NCI-H524 (cell line): Measurements from ENCODE around the gene NUMA1.

Source experiments
- DNase-seq, 2 experiments: peaks; one replicate each; lab custom pipeline; 2025; lab: John Stamatoyannopoulos, UW

Gene NUMA1

GRCh38 chr11:72080326-72081183 lies at the start of gene NUMA1, which contains the start of gene LRRC51:
Gene NUMA1 (minus strand): TSS chr11:72080542. CDS start chr11:72035943, 44,599 bp downstream.
Gene LRRC51 (plus strand): TSS chr11:72080850. CDS start chr11:72089084, 8,234 bp downstream.
- DNase-seq: peak; percentile 99 to 100

- no peak for DNase-seq
Observed at GRCh38 chr11:72129381-72129780, 49.0 kb upstream of the NUMA1 start.

DNA sequence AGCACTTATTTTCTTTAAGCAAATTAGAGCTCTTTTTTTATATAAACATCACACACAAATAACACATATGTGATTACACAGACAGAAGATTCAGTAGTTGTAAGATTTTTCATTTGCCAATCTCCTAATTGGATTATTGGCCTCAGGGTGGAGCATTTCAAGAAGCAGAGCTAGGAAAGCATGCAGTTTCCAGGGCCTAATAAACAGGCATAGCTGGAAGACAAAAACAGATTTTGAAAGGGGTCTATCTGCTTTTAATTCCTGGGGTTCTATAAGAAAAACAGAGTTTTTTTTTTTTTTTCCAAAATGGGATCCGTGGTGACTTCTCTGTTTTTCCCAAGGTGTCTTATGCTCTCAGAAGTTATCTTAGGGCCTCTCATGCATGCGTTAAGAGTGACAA lies 47.6 kb upstream of the NUMA1 start:
- DNase-seq: no peak

DNA sequence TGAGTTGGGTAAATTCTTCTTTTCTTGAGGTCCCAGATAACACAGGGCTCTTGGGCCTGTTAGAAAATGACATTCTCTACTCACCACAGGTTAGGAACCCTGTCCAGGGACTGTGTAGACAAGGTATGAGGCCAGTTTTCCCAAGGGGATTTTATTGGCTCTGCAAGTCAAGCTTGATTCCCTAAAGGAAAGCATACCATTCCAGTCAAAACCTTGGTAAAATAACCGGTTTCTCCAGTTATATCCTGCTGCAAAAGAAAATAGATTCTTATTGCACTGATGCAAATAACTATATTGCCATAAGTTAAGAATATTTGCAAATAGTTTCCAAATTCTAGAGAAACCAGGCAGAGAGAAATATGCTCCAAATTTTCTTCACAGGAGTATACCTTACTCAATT lies 45.6 kb upstream of the NUMA1 start:
- no peak for DNase-seq

DNA sequence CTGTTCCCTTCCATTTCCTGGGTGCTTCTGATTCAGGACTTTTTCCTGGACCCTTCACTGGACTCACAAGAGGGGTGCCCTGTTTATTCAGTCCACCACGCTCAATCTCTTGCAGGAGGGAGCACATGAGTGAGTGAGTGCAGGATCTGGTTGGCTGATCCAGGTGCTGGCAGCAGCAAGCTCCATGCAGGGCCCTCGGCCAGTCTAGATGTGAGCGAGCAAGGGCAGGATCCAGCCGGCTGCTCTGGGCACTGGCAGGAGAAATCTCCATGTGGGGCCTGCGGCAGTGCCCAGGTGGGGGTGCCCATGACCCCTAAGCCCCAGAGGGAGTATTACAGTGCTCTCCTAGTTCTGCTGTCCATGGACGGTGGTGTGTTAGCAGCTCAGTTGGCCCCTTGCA lies 43.7 kb upstream of the NUMA1 start:
- no peak for DNase-seq

- DNase-seq: no peak
Observed at GRCh38 chr11:72123117-72123653, 42.8 kb upstream of the NUMA1 start.

GRCh38 chr11:72122607-72123006 lies 42.3 kb upstream of the NUMA1 start:
- DNase-seq: no peak

- no peak for DNase-seq
Observed at GRCh38 chr11:72120930-72121329, 40.6 kb upstream of the NUMA1 start.

DNA sequence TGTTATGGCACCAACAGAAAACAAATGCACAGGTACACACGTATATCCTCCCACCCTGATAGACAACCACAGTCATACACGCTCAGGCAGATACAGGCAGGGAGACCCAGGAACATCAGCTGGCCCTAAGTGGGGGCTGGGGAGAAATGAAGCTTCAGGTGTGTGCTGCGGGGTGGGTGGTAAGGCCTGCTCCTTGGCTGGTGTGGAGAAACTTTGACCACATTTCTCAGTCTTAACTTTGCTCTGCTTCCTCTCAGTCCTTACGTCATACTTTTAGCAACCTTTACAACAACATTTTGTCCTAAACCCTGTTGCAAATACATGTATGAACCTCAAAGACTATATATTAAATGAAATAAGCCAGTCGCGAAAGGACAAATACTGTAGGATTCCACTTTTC lies 38.9 kb upstream of the NUMA1 start:
- DNase-seq: no peak

DNA sequence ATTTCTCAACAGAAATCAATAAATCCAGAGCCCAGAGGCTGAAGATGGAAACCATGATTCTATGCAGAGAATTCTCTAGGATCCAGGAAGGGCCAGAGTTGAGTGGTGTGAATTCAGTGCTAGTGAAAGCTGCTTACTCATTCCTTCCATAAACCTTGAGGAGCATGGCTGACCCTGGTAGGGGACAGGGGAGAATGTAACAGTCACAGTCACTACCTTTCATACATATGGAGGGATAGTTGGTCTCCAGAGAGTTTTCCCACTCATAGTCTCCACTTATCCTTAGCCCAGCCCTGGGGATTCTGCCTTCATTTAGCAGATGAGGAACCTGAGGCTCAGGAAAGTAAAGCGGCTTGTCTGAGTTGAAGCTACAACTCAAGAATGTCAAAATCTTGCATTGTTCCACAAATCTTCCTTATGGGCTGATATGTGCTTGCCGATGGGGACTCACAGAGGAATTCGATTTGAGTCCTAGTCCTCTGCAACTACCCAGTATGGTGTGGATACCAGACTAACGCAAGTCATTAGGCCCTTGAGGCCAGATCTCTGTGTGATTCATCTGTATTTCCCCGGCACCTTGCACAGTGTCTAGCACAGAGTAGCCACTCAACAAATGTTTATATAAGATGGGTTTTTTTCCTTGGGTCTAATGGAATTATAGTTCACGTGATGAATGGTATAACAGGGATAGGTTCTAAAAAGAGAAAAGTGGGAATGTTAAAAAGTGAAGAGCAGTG lies 35.8 kb upstream of the NUMA1 start:
- no peak for DNase-seq

DNA sequence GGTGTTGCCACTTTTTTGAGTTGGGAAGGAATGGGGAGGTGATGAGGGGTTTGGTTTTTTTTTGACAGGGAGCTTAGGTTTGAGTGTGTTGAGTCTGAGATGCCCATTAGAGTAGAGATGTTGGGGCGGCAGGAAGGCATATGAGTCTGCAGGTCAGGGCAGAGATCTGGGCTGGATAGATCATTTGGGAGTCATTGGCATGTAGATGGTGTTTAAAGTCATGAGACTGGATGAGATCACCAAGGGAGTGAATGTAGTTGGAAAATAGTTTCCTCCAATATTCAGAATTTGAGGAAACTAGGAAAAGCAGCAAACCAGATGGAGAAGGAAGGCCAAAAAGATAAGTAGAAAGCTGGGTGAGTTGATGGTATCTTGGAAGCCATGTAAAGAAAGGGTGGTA lies 34.2 kb upstream of the NUMA1 start:
- DNase-seq: no peak

DNA sequence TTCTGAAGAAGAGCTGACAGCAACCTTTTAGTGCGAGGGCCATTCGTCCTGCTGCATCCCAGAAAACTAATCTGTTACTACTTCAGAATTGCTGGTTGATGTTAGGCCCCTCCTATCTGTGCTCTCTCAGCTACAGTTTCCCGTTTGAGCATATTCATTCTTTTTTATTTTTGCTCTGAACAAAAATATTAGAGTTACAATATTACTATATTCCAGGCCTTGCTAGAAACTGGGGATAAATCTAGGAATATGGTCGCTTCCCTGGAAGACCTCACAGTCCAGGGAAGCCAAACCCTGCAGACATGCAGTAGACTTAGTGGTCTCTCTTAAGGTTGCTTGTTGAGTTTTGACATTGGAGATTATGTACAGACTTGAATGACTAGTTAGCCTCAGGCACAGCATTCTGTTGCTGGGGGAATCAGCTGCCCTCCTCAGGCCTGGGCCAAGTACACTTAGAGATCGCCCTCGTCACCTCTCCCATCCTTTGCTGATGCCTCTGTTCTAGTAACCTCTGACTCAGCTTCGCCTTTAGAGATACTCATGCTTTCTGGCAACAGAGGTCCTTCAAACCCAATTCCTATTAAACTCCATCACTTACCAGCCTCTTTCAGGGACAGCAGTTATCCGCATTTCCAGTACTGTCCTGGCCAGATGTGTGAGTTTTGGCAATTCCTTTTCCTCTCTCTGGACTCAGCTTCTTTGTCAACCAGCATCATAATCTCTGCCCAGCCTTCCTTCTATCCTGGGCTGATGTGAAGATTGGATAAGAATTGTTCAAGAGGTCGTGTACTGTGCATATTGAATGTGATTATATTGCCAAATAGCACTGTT lies 32.9 kb upstream of the NUMA1 start:
- DNase-seq: no peak

GRCh38 chr11:72112143-72112977 lies 32.0 kb upstream of the NUMA1 start, which contains the start of gene ANAPC15:
Gene ANAPC15 (minus strand): TSS chr11:72112695. CDS start chr11:72111276, 1,419 bp downstream.
- DNase-seq: peak; percentile 98 to 99

DNA sequence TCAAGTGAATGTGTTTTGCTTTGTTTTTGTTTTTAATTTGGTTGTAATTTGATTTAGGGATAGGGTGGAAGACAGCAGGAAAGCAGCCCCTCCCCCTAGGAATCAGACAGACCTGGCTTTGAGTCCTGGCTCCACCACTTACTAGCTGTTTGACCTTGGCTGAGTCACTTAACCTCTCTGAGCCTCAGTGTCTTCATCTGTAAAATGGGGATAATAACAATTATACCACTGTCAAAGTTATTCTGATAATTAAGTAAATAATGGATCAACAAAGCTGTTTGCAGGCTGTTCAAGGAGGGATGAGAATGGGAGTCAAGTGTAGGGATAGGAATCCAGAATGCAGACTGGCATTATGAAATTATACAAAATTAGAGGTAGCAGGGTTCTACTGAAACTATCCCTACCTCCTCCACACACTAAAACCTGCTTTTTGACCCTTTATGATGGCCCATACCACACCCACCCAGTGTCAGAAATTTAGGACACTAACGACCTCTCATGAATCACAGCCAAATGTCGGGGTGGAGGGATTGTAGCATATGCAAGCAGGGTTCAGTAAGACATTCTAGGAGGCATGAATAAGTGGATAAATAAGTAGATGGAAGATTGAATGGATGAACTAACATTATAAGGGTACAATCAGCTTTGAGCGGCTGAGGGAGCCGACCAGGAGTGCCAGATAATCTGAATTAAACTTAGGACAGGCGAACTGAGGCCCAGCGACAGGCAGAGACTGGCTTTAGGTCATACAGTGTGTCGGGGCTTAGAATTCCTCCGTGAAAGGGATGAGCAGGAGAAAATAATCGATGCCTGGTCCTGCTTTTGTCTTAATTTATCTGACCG lies 31.2 kb upstream of the NUMA1 start:
- no peak for DNase-seq

GRCh38 chr11:72105888-72106287 lies 25.5 kb upstream of the NUMA1 start, which contains the start of gene TOMT:
Gene TOMT (plus strand): TSS chr11:72105924. CDS start chr11:72105952, 28 bp downstream.
- DNase-seq: no peak

DNA sequence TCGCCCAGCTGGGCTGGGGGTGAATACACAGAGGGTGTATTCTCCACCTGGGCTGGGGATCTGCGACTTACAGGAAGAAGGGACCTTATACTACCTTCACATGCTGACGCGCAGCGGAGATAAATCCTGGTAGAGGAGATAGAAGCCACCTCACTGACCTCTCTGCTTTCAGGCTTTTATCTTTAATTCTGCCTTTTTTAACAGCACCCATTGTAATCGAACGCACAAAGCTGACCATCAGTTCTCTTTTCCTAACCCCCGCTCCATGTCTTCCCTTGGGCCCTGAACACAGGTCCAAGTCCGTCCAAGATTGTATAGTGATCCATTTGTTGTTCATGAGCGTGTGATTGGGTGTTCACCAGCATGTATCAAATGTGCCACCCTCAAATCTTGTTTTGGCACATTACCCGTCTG lies 23.4 kb upstream of the NUMA1 start:
- DNase-seq: no peak

DNA sequence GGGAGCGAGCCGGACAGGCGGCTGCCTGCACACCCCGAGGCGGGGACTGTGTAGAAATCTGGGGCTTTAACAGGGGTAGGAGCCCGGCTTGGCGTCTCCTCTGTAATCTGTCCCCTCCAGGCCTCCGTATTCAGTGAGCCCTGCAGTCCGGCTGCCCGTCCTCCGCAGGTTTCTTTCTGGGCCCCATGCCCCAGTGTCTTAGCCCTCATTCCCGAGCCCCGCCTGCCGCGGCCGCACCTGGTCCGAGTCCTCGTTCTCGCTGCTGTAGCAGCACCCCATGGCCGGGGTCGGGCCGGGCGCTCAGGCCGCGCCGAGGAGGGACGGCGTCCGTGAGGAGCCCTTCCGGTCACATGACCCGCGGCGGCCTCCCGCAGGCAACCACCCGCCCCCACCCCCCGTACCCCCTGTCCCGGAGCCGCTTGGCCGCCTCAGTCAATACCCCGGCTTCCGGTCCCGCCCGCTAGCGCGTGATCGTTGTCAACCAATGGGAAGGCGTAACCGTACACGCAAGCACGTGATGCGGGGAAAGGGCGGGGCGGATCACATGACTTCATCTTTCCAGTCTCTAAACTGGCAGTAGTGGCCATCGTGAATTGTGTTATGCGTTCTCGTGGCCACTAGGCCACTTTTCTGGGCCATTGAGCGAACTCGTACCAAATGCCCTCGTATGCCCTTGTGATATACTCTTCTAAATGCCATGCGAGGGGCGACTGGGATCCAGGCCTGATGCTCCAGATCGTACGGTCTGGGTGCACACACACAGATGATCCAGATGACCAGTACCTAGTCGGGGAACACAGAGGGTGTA lies 22.8 kb upstream of the NUMA1 start, which contains the start of gene LAMTOR1:
LAMTOR1 (minus strand) TSS at position 352 of the 808 bp plus-strand sequence; CDS start at position 279, 73 bp downstream.
- DNase-seq: peak; percentile 96 to 98

DNA sequence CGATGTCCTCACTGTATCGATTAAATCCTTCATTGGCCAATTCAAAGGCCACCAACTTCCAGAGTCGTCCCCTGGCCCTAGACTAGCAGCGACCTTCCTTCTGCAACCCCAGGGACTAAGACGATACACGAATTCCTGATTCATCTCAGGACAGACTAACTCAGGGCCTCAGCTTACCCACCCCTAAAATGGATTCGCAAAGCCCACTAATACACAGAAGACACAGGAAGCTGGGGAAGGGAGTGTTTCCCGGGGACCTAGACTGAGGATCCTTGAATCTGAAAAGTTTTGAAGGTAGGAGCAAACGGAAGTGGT lies 22.2 kb upstream of the NUMA1 start:
- DNase-seq: no peak

- no peak for DNase-seq
Observed at GRCh38 chr11:72102162-72102561, 21.8 kb upstream of the NUMA1 start.
